Measurements from ENCODE around the gene NEMP1. TPM values are rescaled to one million over a fixed set of nuclear protein-coding genes. Genes with fewer than 3 reads are reported as not detected.
A peak's percentile ranks its signal among the peaks of the same experiment; 100 is the strongest.

Gene NEMP1
- polyA plus RNA-seq, 1 donor from 2014 or later, result 4.3 TPM

DNA sequence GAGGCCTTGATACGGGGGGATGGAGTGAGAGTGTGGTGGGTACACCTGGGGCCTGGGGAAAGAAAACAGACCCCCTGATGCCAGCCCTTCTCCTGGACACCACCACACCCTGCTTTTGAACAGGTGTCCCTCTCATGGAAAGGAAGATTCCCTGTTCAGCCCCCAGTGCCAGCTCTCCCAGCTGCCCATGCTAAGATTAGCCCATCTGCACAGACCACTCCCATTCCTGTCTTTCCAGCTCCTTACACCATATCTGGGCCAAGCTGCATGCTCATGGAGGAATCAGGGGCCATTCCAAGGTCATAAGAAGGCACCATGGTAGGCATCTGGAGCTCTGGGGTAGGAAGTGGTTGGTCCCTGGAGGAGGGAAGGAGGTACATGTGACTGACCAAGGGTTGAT lies 20.0 kb upstream of the NEMP1 start:
- no peaks in the 10 kb centered on the region for H3K27me3 Mint-ChIP-seq
- peaks cover 3% of the 10 kb centered on the region for H3K36me3 Mint-ChIP-seq
- no peaks in the 10 kb centered on the region for H3K9me3 Mint-ChIP-seq
- no peak overlapping the region for H3K4me3 Mint-ChIP-seq
- peaks cover 10 to 15% (median 10%) of the 10 kb centered on the region in 3 donors for H3K4me1 Mint-ChIP-seq
- H3K27ac Mint-ChIP-seq, result peak overlapping the region in 1 of 3 donors; percentile 64

DNA sequence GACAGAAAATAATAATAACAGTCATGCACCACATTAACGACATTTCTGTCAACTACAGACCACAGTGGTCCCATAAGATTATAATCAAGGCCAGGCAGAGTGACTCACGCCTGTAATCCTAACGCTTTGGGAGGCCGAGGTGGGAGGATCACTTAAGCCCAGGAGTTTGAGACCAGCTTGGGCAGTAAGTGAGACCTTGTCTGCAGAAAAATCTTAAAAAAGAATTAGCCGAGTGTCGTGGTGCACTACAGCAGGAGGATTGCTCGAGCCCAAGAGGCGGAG lies 18.9 kb upstream of the NEMP1 start:
- H3K27me3 Mint-ChIP-seq, result no peaks in the 10 kb centered on the region
- no peaks in the 10 kb centered on the region for H3K9me3 Mint-ChIP-seq
- H3K4me3 Mint-ChIP-seq, result no peak overlapping the region
- H3K36me3 Mint-ChIP-seq, result peaks cover 4% of the 10 kb centered on the region
- peaks cover 15 to 21% (median 16%) of the 10 kb centered on the region in 3 donors for H3K4me1 Mint-ChIP-seq
- peak overlapping the region in 2 of 3 donors; percentile 46 to 87 for H3K27ac Mint-ChIP-seq

DNA sequence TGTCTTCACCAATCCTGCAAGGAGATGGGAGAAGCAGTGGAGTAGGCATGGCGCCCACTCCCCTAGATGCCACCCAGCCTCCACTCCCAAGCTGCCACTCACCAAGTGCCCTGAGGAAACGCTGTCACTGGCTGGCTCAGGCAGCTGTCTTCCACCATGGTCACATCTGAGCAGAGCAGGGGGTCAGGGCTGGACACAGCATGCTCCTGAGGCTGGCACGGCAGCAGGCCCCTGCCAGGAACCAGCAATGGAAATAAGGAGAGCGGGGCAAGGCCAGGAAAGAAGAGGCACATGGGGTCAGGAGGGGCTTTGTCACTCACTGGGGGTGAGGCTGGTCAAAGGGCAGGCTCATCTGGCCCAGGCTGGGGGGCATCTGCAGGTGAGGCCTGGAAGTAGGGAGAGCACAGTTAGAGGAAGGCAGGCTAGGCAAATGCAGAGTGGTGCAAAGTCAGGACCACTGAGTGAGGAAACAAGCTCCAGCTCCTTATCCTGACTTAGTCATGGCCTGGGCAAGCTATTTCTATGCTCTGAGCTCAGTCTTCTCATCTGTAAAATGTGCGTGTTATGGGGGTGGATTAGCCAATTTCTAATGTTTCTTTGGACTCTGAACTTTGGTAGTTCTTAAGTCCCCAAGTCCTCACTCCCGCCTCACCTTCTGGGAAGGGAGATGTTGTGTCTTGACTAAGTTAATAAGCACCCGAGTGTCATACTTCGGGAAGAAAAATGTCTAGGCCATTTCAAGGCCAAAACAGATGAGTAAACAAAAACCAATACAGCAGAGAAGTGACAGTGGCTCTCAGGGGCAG lies 18.4 kb upstream of the NEMP1 start:
- H3K4me1 Mint-ChIP-seq, result peaks cover 15 to 21% (median 16%) of the 10 kb centered on the region in 3 donors
- H3K9me3 Mint-ChIP-seq, result no peaks in the 10 kb centered on the region
- H3K27ac Mint-ChIP-seq, result peak overlapping the region in 2 of 3 donors; percentile 87 to 91
- H3K4me3 Mint-ChIP-seq, result peak overlapping the region in 1 of 4 donors; percentile 55
- peaks cover 4% of the 10 kb centered on the region for H3K36me3 Mint-ChIP-seq
- no peaks in the 10 kb centered on the region for H3K27me3 Mint-ChIP-seq

DNA sequence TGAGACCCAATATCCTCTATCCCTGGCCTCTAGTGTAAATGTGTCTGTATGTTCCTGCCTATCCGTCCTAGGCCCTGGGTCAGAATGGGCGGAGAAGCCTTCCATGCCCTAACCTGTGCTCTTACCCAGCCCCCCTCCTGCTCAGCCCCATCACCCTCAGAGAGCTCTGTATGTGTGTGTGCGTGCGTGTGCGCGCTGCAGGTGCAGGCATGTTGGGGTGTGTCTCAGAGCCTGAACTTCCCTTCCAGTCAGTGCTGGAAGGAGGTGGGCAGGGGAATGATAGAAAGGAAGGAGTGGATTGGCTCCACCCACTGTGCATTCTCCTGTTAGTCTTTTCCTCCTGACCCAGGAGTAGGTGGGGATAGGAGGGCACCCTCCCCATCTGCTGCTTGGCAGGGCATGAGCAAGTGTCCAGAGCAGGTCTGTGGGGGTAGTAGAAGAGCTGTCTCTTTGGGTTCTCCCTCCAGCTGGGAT lies 17.5 kb upstream of the NEMP1 start:
- Mint-ChIP-seq H3K27ac (peak overlapping the region in 2 of 3 donors; percentile 84 to 91), H3K4me1 (peaks cover 15 to 23% (median 16%) of the 10 kb centered on the region in 3 donors), H3K9me3 (no peaks in the 10 kb centered on the region), H3K4me3 (peak overlapping the region in 1 of 4 donors; percentile 67), H3K36me3 (peaks cover 4% of the 10 kb centered on the region), H3K27me3 (no peaks in the 10 kb centered on the region)

DNA sequence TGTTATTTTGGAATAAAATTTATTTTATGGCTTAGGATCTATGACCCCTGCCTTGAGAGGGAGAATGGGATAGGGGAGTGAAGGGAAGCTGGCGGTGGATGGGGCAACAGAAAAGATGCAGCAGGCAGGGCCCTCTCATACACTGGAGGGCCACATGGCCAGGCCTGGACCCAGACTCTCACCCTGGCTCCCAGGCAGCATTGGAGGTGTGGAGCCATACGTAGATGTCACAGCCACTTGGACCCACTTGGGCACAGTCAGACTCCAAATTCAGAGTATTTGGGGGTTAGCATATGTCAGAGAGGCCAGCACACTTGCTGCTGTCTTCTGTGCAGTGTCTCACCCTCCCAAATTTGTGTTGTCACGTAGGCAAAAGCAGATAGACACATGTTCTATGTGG lies 16.8 kb upstream of the NEMP1 start:
- Mint-ChIP-seq H3K4me1 (peaks cover 20 to 27% (median 21%) of the 10 kb centered on the region in 3 donors), H3K36me3 (peaks cover 4% of the 10 kb centered on the region), H3K9me3 (no peaks in the 10 kb centered on the region), H3K4me3 (peak overlapping the region in 1 of 4 donors; percentile 67), H3K27me3 (no peaks in the 10 kb centered on the region), H3K27ac (peak overlapping the region in 2 of 3 donors; percentile 47 to 91)

- Mint-ChIP-seq H3K9me3 (no peaks in the 10 kb centered on the region), H3K4me1 (peaks cover 25 to 33% (median 27%) of the 10 kb centered on the region in 3 donors), H3K4me3 (peak overlapping the region in 3 of 4 donors; percentile 63 to 91 (median 81)), H3K27me3 (no peaks in the 10 kb centered on the region), H3K27ac (peak overlapping the region; percentile 47 to 91 (median 71)), H3K36me3 (peaks cover 1% of the 10 kb centered on the region)
Measured at GRCh38 chr12:57094208-57095160, 15.9 kb upstream of the NEMP1 start.

DNA sequence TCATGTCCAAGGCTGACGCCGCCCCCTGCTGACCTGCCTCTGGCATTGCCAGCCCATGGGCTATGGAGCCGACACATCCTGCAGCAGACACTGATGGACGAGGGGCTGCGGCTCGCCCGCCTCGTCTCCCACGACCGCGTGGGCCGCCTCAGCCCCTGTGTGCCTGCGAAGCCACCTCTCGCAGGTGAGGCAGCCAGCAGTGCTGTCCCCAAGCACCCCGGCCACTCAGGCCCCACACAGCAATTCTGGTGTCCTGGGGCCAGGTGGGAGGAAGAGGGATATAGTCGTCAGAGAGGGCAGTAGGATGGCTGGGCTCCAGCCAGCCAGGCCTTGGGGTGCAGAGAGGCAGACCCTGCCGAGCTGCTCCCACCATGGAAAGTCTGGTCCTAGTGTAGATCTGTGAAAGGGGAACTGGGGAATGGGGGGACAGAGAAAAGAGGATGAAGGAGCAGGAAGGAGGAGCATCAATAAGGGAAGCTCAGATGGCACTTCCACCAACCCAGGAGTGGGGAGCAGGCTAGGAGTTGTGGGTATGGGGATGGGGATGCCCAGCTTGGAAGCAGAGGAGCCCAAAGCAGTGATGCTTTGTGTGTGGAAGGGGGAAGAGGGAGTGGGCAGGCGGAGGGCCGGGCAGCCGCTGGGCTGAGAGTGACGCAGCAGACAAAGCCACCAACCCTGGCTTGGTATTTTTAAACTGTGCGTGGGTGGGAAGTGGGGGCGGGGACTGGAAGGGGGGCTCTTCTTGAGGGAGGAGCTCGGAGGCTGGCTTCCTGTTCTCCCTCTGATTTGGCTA lies 15.0 kb upstream of the NEMP1 start:
- Mint-ChIP-seq H3K9me3 (no peaks in the 10 kb centered on the region), H3K4me3 (peak overlapping the region; percentile 74 to 91 (median 86)), H3K36me3 (peaks cover 1% of the 10 kb centered on the region), H3K4me1 (peaks cover 25 to 33% (median 28%) of the 10 kb centered on the region in 3 donors), H3K27me3 (no peaks in the 10 kb centered on the region), H3K27ac (peak overlapping the region; percentile 6 to 91 (median 89))

- H3K4me1 Mint-ChIP-seq, result peaks cover 25 to 35% (median 33%) of the 10 kb centered on the region in 3 donors
- H3K36me3 Mint-ChIP-seq, result peaks cover 1% of the 10 kb centered on the region
- H3K9me3 Mint-ChIP-seq, result no peaks in the 10 kb centered on the region
- peak overlapping the region; percentile 25 to 87 (median 74) for H3K4me3 Mint-ChIP-seq
- H3K27me3 Mint-ChIP-seq, result no peaks in the 10 kb centered on the region
- peak overlapping the region; percentile 41 to 91 (median 59) for H3K27ac Mint-ChIP-seq
Measured at GRCh38 chr12:57092876-57093414, 14.4 kb upstream of the NEMP1 start.

DNA sequence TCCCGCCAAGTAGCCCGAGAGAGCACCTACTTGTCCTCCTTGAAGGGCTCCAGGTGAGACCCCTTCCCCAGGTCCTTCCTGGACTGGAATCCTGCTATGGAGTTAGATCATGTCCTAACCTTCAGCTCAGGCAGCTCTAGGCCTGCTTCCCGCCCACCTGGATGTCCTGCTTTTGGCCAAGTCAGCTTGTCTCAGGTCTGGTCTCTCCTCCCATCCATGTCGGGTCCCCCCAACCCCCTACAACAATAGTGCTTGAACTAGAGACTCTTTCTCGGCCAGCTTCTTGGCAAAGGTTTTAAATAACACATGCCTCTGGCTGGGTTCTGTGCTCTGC lies 13.9 kb upstream of the NEMP1 start:
- Mint-ChIP-seq H3K27ac (peak overlapping the region; percentile 41 to 83 (median 59)), H3K9me3 (no peaks in the 10 kb centered on the region), H3K27me3 (no peaks in the 10 kb centered on the region), H3K4me3 (peak overlapping the region; percentile 25 to 87 (median 74)), H3K36me3 (peaks cover 1% of the 10 kb centered on the region), H3K4me1 (peaks cover 25 to 36% (median 33%) of the 10 kb centered on the region in 3 donors)

- H3K4me3 Mint-ChIP-seq, result peak overlapping the region in 3 of 4 donors; percentile 49 to 87 (median 82)
- peak overlapping the region; percentile 59 to 85 (median 83) for H3K27ac Mint-ChIP-seq
- H3K36me3 Mint-ChIP-seq, result peaks cover 1% of the 10 kb centered on the region
- H3K27me3 Mint-ChIP-seq, result no peaks in the 10 kb centered on the region
- peaks cover 25 to 37% (median 33%) of the 10 kb centered on the region in 3 donors for H3K4me1 Mint-ChIP-seq
- no peaks in the 10 kb centered on the region for H3K9me3 Mint-ChIP-seq
Measured at GRCh38 chr12:57091638-57092528, 13.3 kb upstream of the NEMP1 start.

DNA sequence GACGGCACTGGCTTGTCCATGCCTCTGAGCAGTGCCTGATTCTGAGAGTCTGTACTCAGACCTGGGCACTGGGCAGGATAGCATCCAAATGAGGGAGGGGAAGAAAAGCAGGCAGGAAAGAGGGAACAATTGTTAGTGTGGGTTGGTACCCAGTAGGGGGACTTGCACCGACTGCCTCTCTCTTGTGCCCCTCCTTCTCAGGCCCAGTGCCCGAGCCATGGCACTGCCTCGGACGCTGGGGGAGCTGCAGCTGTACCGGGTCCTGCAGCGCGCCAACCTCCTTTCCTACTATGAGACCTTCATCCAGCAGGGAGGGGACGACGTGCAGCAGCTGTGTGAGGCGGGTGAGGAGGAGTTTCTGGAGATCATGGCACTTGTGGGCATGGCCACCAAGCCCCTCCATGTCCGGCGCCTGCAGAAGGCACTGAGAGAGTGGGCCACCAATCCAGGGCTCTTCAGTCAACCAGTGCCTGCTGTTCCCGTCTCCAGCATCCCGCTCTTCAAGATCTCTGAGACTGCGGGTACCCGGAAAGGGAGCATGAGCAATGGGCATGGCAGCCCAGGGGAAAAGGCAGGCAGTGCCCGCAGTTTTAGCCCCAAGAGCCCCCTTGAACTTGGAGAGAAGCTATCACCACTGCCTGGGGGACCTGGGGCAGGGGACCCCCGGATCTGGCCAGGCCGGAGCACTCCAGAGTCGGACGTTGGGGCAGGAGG lies 12.5 kb upstream of the NEMP1 start:
- H3K36me3 Mint-ChIP-seq, result peaks cover 1% of the 10 kb centered on the region

DNA sequence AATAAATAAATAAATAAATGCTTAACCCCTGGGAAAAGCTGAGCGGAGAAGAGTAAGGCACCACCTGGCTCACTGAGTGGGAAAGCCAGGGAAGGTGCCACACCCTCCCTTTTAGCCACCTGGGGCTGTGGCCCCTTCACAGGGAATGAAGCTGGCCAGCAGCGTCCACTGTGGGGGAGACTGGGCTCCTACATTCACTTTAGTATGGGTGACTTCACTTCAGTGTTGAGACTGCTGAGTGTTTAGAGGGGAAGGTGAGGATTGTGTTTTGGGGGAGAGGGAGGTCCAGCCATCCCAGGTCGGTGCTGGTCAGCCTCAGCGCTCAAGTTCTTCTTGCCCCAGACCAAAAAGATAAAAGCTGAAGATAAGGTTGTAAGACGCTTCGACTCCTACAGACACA lies 11.9 kb upstream of the NEMP1 start:
- no peaks in the 10 kb centered on the region for H3K27me3 Mint-ChIP-seq
- peak overlapping the region in 2 of 4 donors; percentile 49 to 96 for H3K4me3 Mint-ChIP-seq
- H3K9me3 Mint-ChIP-seq, result no peaks in the 10 kb centered on the region
- H3K36me3 Mint-ChIP-seq, result peaks cover 1% of the 10 kb centered on the region
- peaks cover 35 to 39% (median 36%) of the 10 kb centered on the region in 3 donors for H3K4me1 Mint-ChIP-seq
- peak overlapping the region in 2 of 3 donors; percentile 34 to 92 for H3K27ac Mint-ChIP-seq

More for the DNA sequence above, 12.5 kb upstream of the NEMP1 start:
- H3K9me3 Mint-ChIP-seq, result no peaks in the 10 kb centered on the region
- H3K4me1 Mint-ChIP-seq, result peaks cover 32 to 43% (median 35%) of the 10 kb centered on the region in 3 donors
- H3K27me3 Mint-ChIP-seq, result no peaks in the 10 kb centered on the region
- H3K27ac Mint-ChIP-seq, result peak overlapping the region in 2 of 3 donors; percentile 34 to 92
- H3K4me3 Mint-ChIP-seq, result peak overlapping the region in 2 of 4 donors; percentile 49 to 96

Measured in IgD-negative memory B cell (primary cell).